Right kidney (tissue), 1 donor: ENCODE results near the gene TMEM204.

Source experiments
- DNase-seq: peaks from one replicate; pipeline ENCODE4 v3.0.0-alpha.2; 2016

The TMEM204 gene

GRCh38 chr16:1557074-1557473, 23.6 kb downstream of the TMEM204 start:
- no peak for DNase-seq

- no peak for DNase-seq
Measured at GRCh38 chr16:1557576-1557975, 24.1 kb downstream of the TMEM204 start.

DNA sequence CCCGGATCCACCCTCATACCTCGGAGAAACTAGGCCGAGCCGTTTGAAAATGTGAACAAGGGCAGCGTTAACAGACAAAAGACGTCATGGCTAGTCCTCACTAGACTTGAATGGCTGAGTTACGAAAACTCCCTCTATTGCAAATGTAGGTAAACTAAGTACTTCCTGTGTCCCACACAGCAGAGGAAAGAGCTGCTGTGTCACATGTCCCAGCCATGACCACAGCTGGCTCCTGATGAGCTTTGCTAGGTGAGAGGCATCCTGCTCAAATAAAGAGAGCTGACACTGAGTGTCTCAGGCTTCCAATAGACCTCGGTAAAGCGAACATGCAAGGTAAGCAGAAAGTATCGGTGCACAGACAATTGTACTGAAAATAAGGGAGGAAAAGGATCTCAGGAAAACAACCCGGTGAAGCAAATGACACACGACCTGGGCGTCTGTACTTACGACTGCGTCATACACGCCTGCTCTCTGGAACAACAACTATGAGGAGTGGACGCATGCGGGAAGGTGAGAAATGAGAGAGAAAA, 26.0 kb downstream of the TMEM204 start:
- DNase-seq, result no peak

DNA sequence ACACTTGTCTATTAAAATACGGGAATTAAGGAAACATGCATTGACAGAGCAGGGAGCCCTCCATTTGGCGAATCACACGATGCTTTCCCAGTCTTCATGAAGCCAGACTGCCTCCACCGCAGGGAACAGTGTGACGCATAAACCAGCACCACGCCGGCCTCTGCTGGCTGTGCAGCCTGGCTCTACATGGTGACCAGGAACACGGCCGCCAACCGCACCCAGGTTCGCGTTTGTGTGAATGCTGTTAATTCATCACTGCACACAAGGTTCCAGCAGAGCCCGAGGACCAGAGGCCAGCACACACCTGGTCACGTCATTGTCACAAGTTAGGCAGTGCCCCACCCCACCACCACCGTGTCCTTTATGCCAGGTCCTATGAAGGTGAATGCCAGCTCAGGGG, 26.7 kb downstream of the TMEM204 start:
- no peak for DNase-seq

GRCh38 chr16:1560866-1561265, 27.4 kb downstream of the TMEM204 start:
- no peak for DNase-seq

DNA sequence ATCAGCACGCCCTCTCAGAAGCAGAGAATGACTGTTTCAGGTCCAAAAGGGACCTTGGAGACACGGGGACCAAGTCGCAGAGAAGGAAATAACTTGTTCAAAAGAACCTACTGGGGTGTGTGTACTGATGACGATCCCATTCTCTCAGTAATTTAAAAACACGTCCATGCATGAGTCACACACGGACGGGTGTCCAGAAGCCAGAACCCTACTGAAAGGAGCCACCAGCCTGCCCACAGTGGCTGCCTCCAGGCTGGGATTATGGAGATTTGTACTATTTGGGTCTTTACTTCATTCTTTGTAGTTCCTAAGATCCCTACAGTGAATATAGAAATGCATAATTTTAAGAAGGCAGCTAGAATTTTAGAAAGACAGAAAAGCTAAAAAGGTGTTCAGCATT, 27.8 kb downstream of the TMEM204 start:
- no peak for DNase-seq

GRCh38 chr16:1561836-1562235, 28.4 kb downstream of the TMEM204 start:
- DNase-seq, result no peak

GRCh38 chr16:1563786-1564185, 30.3 kb downstream of the TMEM204 start:
- no peak for DNase-seq

- no peak for DNase-seq
Measured at GRCh38 chr16:1564325-1564724, 30.9 kb downstream of the TMEM204 start.

GRCh38 chr16:1565083-1565805, 31.8 kb downstream of the TMEM204 start:
- no peak for DNase-seq

DNA sequence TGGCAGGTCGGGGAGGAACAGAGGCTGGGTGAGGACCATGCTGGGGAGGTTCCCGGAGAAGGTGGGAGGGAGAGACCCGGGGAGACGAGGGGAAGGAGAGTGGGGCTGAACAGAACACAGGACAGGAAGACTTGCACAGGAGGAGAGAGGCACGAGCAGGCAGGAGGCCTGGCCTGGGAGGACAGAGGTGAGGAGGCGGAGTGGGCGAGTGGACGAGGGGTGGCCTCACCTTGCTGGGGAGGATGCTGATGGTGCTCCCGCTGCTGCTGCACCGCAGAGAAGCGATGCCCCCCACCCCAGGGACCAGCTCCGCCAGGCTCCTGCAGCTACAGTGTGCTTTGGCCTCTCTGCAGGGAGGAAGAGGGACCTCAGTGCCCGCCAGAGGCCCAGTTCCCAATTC, 34.5 kb downstream of the TMEM204 start:
- no peak for DNase-seq

DNA sequence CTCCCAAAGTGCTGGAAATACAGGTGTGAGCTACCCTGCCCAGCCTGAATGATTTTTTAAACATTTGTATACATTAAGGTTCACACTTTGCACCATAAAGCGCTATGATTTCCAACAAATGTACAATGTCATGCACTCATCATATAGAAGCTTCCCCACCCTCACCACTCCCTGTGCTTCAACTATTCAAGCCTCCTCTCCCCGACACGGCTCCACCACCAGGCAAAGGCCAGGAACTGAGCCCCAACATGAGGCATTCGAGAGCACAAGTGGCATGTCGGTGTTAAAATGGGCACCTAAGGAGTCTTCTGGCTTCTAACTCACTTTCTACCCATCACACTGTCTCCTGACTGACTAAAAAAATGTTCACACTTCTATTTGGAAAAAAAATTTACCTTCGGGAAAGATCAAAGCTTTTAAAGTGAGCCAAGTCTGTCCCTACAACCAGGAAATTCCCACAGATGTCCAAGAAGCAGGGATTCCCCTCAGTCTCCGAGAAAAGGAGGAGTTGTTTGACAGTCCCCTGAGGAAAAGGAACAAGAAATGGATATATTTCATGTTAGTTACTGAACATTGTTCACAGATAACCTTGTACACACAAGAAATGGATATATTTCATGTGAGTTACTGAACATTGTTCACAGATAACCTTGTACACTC, 37.7 kb downstream of the TMEM204 start:
- DNase-seq, result no peak

GRCh38 chr16:1572673-1573072, 39.2 kb downstream of the TMEM204 start:
- no peak for DNase-seq

- no peak for DNase-seq
Measured at GRCh38 chr16:1573301-1573700, 39.8 kb downstream of the TMEM204 start.

- DNase-seq, result no peak
Measured at GRCh38 chr16:1575578-1575977, 42.1 kb downstream of the TMEM204 start.

DNA sequence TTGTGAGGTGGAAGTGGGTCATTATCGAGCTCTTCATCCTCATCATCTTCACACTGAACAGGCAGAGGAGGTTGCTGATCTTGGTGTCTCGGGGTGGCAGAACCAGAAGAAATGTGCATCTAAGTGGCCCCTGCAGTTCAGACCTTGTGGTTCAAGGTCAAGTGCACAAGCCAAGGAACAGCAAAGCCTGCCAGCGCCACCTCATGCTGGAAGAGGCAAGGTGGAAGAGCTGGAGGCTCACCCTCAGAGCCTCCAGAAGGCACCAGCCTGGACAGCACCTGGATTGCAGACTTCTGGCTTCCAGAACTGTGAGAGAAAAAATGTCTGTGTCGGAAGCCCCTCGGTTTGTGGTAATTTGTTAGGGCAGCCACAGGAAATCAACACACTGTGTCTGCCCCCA, 45.7 kb downstream of the TMEM204 start:
- DNase-seq, result no peak

DNA sequence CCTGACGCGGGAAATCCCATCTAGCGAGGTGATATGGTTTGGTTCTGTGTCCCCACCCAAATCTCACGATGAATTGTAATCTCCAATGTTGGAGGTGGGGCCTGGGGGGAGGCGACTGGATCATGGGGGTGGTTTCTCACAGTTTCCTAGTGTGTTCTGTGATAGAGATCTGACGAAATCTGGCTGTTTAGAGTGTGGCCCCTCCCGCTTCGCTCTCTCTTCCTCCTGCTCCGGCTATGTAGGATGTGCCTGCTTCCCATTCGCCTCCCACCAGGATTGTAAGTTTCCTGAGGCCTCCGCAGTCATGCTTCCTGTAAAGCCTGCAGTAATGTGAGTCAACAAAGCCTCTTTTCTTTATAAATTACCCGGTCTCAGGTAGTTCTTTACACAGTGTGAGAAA, 46.8 kb downstream of the TMEM204 start:
- DNase-seq, result no peak

GRCh38 chr16:1580956-1581355, 47.5 kb downstream of the TMEM204 start:
- no peak for DNase-seq

- DNase-seq, result no peak
Measured at GRCh38 chr16:1581804-1582203, 48.3 kb downstream of the TMEM204 start.

DNA sequence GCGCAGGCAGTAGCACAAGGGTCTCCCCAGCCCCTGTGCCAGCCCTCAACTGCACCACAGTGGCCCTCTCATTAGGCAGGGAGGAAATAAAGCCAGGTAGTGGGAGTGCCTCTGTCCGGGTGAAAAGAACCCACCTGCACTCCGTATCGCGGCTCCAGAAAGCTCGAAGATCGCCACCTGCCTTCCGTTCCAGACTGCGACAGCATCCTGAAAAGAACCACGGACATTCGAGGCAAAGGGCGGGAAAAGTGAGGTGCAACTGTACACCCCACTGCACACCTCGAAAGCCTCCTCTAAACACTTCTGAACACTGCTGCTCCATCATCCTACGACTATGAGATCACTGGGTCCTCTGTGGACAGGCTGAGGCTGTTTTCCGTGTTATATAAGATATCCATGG, 49.7 kb downstream of the TMEM204 start:
- no peak for DNase-seq

GRCh38 chr16:1584926-1585484, 51.5 kb downstream of the TMEM204 start:
- DNase-seq, result no peak

GRCh38 chr16:1590366-1590765, 56.9 kb downstream of the TMEM204 start:
- no peak for DNase-seq

DNA sequence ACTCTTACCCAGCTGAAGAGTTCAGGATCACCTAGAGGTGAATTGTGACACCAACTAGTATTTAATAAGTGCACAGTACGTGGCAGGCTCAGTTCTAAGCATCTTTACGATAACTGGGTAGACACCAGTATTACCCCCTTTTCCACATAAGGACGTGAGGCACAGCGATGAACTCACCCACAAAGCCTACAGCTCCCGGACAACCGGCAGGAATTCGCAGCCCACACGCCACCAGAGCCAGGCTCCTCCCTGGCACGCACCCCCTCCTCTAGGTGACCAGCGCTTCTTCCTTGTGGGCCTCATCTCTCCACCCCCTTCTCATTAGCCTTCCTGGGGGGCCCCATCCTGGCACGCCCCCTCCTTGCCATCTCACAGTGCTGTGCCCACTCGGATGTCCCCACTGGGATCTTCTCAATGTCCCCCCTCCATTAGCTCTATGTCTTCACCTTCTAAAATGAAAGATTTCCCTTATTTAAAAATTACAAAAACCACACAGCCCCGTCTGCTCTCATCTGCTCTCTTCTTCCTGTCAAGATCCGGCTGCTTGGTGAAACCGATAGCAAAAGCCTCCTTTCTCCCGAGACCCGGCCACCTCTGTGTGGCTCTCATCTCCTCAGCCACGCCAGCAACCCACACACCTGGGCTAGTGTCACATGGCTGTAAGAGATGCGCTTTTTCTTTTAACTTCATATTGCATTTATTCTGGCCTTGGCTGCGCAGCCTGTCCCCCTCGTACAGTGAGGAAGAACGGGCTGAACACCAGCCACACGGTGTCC, 57.7 kb downstream of the TMEM204 start:
- DNase-seq, result no peak
